Lung (tissue), 12 donors: Measurements from ENCODE around the gene IRAK1. TPM values are rescaled to one million over a fixed set of nuclear protein-coding genes. Genes with fewer than 3 reads are reported as not detected.

ENCODE experiments used
- ATAC-seq: fragments of 200-7000 bp; cut with Tn5 transposase; one replicate; pipeline ENCODE4 v1.9.1; 2020; ENCODE audit warnings: moderate number of reproducible peaks; ENCODE audit not compliant: insufficient read depth, low FRiP score
- DNase-seq, 3 donors: peaks; one replicate each; pipeline ENCODE4 v3.0.0-alpha.2; 2013 to 2017
- H3K27ac ChIP-seq, 2 donors: one replicate each; pipeline ENCODE4 v1.5.1; 2013; ENCODE audit warnings: mild to moderate bottlenecking in 2 of 2, moderate library complexity in 2 of 2, control low read depth in 1 of 2, inconsistent platforms in 1 of 2, low read depth in 1 of 2, low read length in 1 of 2
- H3K27me3 ChIP-seq, 3 donors: one replicate each; pipeline ENCODE4 v1.5.1; 2013; ENCODE audit warnings: low read length in 2 of 3; ENCODE audit not compliant: control insufficient read depth in 3 of 3, insufficient read depth in 3 of 3
- H3K36me3 ChIP-seq, 4 donors: one replicate each; pipeline ENCODE4 v1.5.1; 2013; ENCODE audit warnings: low read length in 4 of 4, mild to moderate bottlenecking in 1 of 4, moderate library complexity in 1 of 4; ENCODE audit not compliant: control insufficient read depth in 4 of 4, insufficient read depth in 4 of 4
- H3K4me1 ChIP-seq, 5 donors: one replicate each; pipeline ENCODE4 v1.5.1; 2013; ENCODE audit warnings: low read length in 5 of 5, mild to moderate bottlenecking in 2 of 5, moderate library complexity in 1 of 5; ENCODE audit not compliant: control insufficient read depth in 5 of 5, insufficient read depth in 5 of 5
- H3K4me3 ChIP-seq: one replicate; pipeline ENCODE4 v1.5.1; 2013; ENCODE audit warnings: mild to moderate bottlenecking, control low read depth, moderate library complexity
- H3K9ac ChIP-seq, 2 donors: one replicate each; pipeline ENCODE4 v1.5.1; 2013; ENCODE audit warnings: low read length in 2 of 2, control low read depth in 1 of 2; ENCODE audit not compliant: insufficient read depth in 1 of 2
- H3K9me3 ChIP-seq, 4 donors: one replicate each; pipeline ENCODE4 v1.5.1; 2013; ENCODE audit warnings: low read length in 3 of 4, mild to moderate bottlenecking in 1 of 4, moderate library complexity in 1 of 4; ENCODE audit not compliant: control insufficient read depth in 4 of 4, insufficient read depth in 3 of 4
- CTCF ChIP-seq: IDR thresholded peaks from 2 replicates; pipeline ENCODE4 v1.5.1; 2012; ENCODE audit warnings: mild to moderate bottlenecking; ENCODE audit errors: control extremely low read depth, extremely low read depth
- WGBS, 2 donors: extraction: QIAGEN DNeasy Blood & Tissue Kit; methylation state at CpG; one replicate each; pipeline ENCODE4 v1.1.7; 2013; 5-methylcytosine and 5-hydroxymethylcytosine counted together
- polyA plus RNA-seq, 2 donors: library from polyadenylated mRNA; stranded (reverse); fragments of 200-250 nt; gene quantifications; one replicate each; pipeline ENCODE4 v1.2.1, GENCODE V29; 2013
- total RNA-seq, 2 donors: library from RNA; depleted of rRNA in 1 of 2; stranded (reverse); fragments of >200 nt in 1 of 2; gene quantifications; one replicate each; pipeline ENCODE4 v1.2.1, GENCODE V29; 2014 to 2021
- donor health status: control.
- donor health status: control.
- donor health status: Bipolar disorder and iron deficiency.
- donor health status: healthy.
- donor health status: DM: yes; HTN: yes; CAD: no.

The IRAK1 gene
- total and polyA plus RNA-seq, 4 donors, result 24.6 to 153 (median 97.7) TPM

GRCh38 chrX:153966841-153967535, 52.7 kb downstream of the IRAK1 start:
- WGBS, 2 donors, result 64 to 72% methylated on average over 14 of the region's 14 CpGs

GRCh38 chrX:153966283-153966688, 53.4 kb downstream of the IRAK1 start:
- 66 to 80% methylated on average over 10 to 15 of the region's 15 CpGs for WGBS, 2 donors
- no peak for TF ChIP-seq CTCF
- no peak overlapping the region for H3K27ac ChIP-seq
- DNase-seq, result no peak
- no peak overlapping the region for H3K9ac ChIP-seq
- no peak overlapping the region for H3K4me3 ChIP-seq
- H3K9me3 ChIP-seq, result peaks cover 0 to 5% (median 0%) of the 10 kb centered on the region in 4 donors
- H3K4me1 ChIP-seq, result peaks cover 0 to 30% (median 10%) of the 10 kb centered on the region in 5 donors
- no peaks in the 10 kb centered on the region for H3K27me3 ChIP-seq
- H3K36me3 ChIP-seq, result peaks cover 5 to 28% (median 17%) of the 10 kb centered on the region in 4 donors
- no peak for ATAC-seq

More at GRCh38 chrX:153966841-153967535, 52.7 kb downstream of the IRAK1 start:
- H3K4me3 ChIP-seq, result no peak overlapping the region
- peaks cover 0 to 30% (median 10%) of the 10 kb centered on the region in 5 donors for H3K4me1 ChIP-seq
- H3K27ac ChIP-seq, result peak overlapping the region in 1 of 2 donors; percentile 78
- H3K36me3 ChIP-seq, result peaks cover 3 to 22% (median 11%) of the 10 kb centered on the region in 4 donors
- DNase-seq, result no peak
- no peak for ATAC-seq
- no peak overlapping the region for H3K9ac ChIP-seq
- H3K9me3 ChIP-seq, result peaks cover 0 to 5% (median 0%) of the 10 kb centered on the region in 4 donors
- no peak for TF ChIP-seq CTCF
- H3K27me3 ChIP-seq, result no peaks in the 10 kb centered on the region

DNA sequence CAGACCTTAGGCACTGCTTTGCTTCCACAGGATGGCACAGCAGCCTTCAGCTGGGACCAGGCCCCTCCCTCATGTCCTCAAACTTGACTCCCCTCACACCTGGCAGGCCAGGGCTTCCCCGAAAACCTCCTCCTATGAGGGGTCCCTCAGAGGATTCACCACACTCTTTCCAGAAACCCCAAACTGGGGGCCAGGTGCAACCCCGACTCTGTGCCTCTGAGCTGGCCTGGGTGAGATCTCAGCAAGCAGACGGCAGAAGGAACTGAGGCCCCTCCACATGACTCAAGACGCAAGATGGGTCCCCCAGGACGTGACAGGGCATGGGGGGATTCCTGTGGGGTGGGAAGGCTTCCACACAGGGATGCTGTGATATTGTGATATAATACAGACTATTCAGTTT, 54.3 kb downstream of the IRAK1 start:
- no peak for DNase-seq
- peaks cover 0 to 30% (median 10%) of the 10 kb centered on the region in 5 donors for H3K4me1 ChIP-seq
- no peak overlapping the region for H3K27ac ChIP-seq
- H3K27me3 ChIP-seq, result no peaks in the 10 kb centered on the region
- TF ChIP-seq CTCF, result no peak
- ATAC-seq, result no peak
- peaks cover 5 to 32% (median 20%) of the 10 kb centered on the region in 4 donors for H3K36me3 ChIP-seq
- peaks cover 0 to 5% (median 0%) of the 10 kb centered on the region in 4 donors for H3K9me3 ChIP-seq
- no peak overlapping the region for H3K4me3 ChIP-seq
- 73 to 83% methylated on average over 4 to 5 of the region's 5 CpGs for WGBS, 2 donors
- H3K9ac ChIP-seq, result no peak overlapping the region
